Activated B cell treated with CpG ODN at 0.5 μM for 24 hours (primary cell): ENCODE measurements around the gene TKTL1. TPM values are rescaled to one million over a fixed set of nuclear protein-coding genes. Genes with fewer than 3 reads are reported as not detected.
A peak's percentile ranks its signal among the peaks of the same experiment; 100 is the strongest.

Source experiments
- ATAC-seq: fragments of 200-7000 bp; cut with Tn5 transposase; one replicate; pipeline ENCODE4 v1.10.0; 2021; ENCODE audit warnings: low read depth, mild to moderate bottlenecking, moderate library complexity
- CTCF ChIA-PET: fragments of 350-600 bp; sonication (Branson Sonifier 250); formaldehyde crosslinking; loops from one replicate; lab custom pipeline; 2021; ENCODE audit warnings: antibody characterized with exemption; lab: Charles Lee
- POLR2A ChIA-PET: fragments of 350-600 bp; sonication (Branson Sonifier 250); formaldehyde crosslinking; loops from one replicate; lab custom pipeline; 2021; ENCODE audit warnings: antibody characterized with exemption; lab: Charles Lee
- DNase-seq: peaks from one replicate; pipeline ENCODE4 v3.0.0; 2022
- H3K27ac Mint-ChIP-seq: one replicate; pipeline ENCODE4 v1.8.0; 2020; ENCODE audit warnings: mixed read lengths
- H3K27me3 Mint-ChIP-seq: one replicate; pipeline ENCODE4 v1.8.0; 2021; ENCODE audit warnings: mixed read lengths
- H3K36me3 Mint-ChIP-seq: one replicate; pipeline ENCODE4 v1.8.0; 2021; ENCODE audit warnings: low read depth, mixed read lengths
- H3K4me1 Mint-ChIP-seq: one replicate; pipeline ENCODE4 v1.8.0; 2021; ENCODE audit warnings: mixed read lengths
- H3K4me3 Mint-ChIP-seq: one replicate; pipeline ENCODE4 v1.8.0; 2020; ENCODE audit warnings: mild to moderate bottlenecking, mixed read lengths
- H3K9me3 Mint-ChIP-seq: one replicate; pipeline ENCODE4 v1.8.0; 2020; ENCODE audit warnings: mixed read lengths
- CTCF ChIP-seq: fragments of 200-600 bp; IDR thresholded peaks from one replicate; pipeline ENCODE4 v1.8.0; 2022; ENCODE audit warnings: antibody characterized with exemption, mild to moderate bottlenecking
- intact Hi-C: fragments of 100-400 bp; cut with micrococcal nuclease; formaldehyde crosslinking; loops from one replicate; pipeline ENCODE4 v1.15.1; 2024
- total RNA-seq: library from RNA; stranded (reverse); gene quantifications from 2 replicates; pipeline ENCODE4 v1.2.3, GENCODE V29; 2022

Gene TKTL1
- total RNA-seq, 1 donor from 2014 or later, result not detected

DNA sequence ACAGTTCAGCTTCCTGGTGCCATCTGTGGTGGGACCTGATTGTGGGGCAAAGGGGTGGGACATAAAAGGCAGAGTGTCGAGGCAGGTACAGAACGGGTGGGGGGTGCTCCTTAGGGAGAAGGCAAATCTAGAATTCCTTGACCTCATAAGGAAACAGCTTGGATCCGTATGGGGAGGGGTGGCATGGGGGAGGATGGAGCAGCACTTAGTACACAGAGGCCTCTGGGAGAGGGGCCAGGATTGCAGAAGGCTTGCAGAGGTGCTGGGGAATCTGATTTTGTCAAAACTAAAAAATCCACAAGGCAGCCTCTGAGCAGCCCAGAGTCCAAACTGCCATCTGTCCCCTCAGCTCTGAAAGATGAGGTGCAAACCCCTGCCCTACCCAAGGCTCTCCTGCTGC lies 81.2 kb downstream of the TKTL1 start:
- no peaks in the 10 kb centered on the region for H3K27me3 Mint-ChIP-seq
- H3K9me3 Mint-ChIP-seq, result no peaks in the 10 kb centered on the region
- ChIA-PET CTCF (no interaction called here), POLR2A (no interaction called here)
- intact Hi-C loops, result loop anchor here (10.0 kb wide), 2 partner anchors 138 to 652 kb away; partner anchors contain the start of genes ABCD1, BCAP31 and FAM3A
- TF ChIP-seq CTCF, result no peak
- no peak overlapping the region for H3K27ac Mint-ChIP-seq
- peaks cover 12% of the 10 kb centered on the region for H3K36me3 Mint-ChIP-seq
- ATAC-seq, result no peak
- no peak for DNase-seq
- H3K4me3 Mint-ChIP-seq, result no peak overlapping the region
- peaks cover 34% of the 10 kb centered on the region for H3K4me1 Mint-ChIP-seq

DNA sequence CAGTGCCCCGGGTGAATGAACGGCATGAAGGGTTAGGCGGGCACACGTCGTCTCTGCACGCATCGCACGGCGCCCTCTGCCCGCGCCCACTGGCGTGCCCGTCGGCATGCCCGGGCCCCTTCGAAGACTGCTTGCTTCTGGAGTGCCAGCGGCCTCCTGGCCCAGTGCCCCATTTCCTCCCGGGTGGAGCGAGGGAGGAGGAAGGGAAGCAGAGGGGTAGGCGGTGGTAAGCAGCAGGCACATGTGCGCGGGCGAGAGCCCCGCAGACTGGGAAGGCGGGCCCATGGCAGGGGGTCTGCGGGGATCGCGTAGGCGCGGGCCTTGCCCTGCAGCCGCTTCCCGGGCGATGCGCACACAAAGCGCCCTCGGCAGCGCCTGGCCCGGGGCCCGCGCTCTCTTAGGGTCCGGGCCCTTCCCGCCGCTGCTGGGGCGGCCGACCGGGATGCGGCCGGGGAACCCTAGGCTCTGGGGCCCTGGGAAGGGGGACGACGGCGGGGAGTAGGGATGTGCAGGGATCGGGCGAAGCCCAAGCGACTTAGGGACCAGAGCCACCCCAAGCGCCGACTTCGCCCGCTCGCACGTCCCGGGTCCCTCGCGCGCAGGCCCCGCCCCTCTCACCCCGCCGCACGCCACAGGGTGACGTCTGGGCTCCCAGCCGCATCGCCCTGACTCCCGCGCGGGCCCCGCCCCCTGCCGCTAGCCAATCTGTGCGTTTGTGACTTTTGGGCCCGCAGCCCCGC lies 82.6 kb downstream of the TKTL1 start:
- Mint-ChIP-seq H3K9me3 (no peaks in the 10 kb centered on the region), H3K27me3 (no peaks in the 10 kb centered on the region), H3K4me1 (peaks cover 25% of the 10 kb centered on the region), H3K4me3 (peak overlapping the region; percentile 83), H3K36me3 (peaks cover 15% of the 10 kb centered on the region), H3K27ac (peak overlapping the region; percentile 76)
- ATAC-seq (no peak), DNase-seq (peak; percentile 83)
- POLR2A ChIA-PET, result interaction anchor here (0.9 to 1.9 kb wide), 9 partner anchors 8 to 407 kb away, joined by 3 to 50 read pairs (median 4); partner anchors contain the start of genes FAM50A, HCFC1, RPL10 and SLC10A3
- no peak for TF ChIP-seq CTCF
- intact Hi-C loops, result loop anchor here (10.0 kb wide), 2 partner anchors 137 to 653 kb away; partner anchors contain the start of genes ABCD1, BCAP31 and FAM3A
- CTCF ChIA-PET, result interaction anchor here (0.6 kb wide), 1 partner anchor 286 kb away, joined by 3 read pairs; no protein-coding TSS in a partner anchor

DNA sequence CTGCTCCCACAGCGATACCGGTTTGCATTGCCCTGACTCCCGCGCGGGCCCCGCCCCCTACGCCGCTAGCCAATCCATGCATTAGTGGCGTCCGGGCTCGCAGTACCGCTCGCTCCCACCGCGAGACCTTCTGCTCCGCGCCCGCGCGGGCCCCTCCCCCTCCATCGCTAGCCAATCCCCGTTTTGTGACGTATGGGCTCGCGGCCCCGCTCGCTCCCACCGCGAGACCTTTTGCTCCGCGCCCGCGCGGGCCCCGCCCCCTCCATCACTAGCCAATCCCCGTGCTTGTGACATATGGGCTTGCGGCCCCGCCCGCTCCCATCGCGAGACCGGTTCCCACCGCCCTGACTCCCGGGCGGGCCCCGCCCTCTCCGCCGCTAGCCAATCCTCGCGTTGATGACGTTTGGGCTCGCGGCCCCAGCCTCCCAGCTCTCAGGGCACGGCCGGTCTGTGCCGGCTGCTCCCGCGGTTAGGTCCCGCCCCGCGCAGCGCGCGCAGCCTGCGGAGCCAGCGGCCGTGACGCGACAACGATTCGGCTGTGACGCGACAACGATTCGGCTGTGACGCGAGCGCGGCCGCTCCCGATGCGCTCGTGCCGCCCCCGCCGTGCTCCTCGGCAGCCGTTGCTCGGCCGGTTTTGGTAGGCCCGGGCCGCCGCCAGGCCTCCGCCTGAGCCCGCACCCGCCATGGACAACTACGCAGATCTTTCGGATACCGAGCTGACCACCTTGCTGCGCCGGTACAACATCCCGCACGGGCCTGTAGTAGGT lies 83.4 kb downstream of the TKTL1 start, which contains the start of gene EMD:
EMD (plus strand) TSS at position 497 of the 770 bp plus-strand sequence; CDS start at position 687, 190 bp downstream.
- ChIA-PET CTCF (no interaction called here), POLR2A (interaction anchor here (0.5 to 1.9 kb wide), 12 partner anchors 9 to 407 kb away, joined by 3 to 50 read pairs (median 4); partner anchors contain the start of genes FAM50A, HCFC1, RPL10 and SLC10A3)
- intact Hi-C loops, result loop anchor here (1.0 to 10.0 kb wide), 5 partner anchors 8 to 654 kb away; partner anchors contain the start of genes ABCD1, ARHGAP4, BCAP31 and FAM3A
- DNase-seq (peak; percentile 87), ATAC-seq (peak; percentile 83)
- peak within 1 kb of the TSS; percentile 83 for H3K27ac Mint-ChIP-seq
- no peaks in the 10 kb centered on the region for H3K9me3 Mint-ChIP-seq
- no peak for TF ChIP-seq CTCF
- H3K4me3 Mint-ChIP-seq, result peak within 1 kb of the TSS; percentile 83
- H3K27me3 Mint-ChIP-seq, result no peaks in the 10 kb centered on the region
- peaks cover 15% of the 10 kb centered on the region for H3K36me3 Mint-ChIP-seq
- peaks cover 18% of the 10 kb centered on the region for H3K4me1 Mint-ChIP-seq

- Mint-ChIP-seq H3K4me1 (peaks cover 22% of the 10 kb centered on the region), H3K27me3 (no peaks in the 10 kb centered on the region), H3K36me3 (peaks cover 15% of the 10 kb centered on the region), H3K4me3 (peak overlapping the region; percentile 83), H3K27ac (peak overlapping the region; percentile 83), H3K9me3 (no peaks in the 10 kb centered on the region)
- ChIA-PET CTCF (no interaction called here), POLR2A (interaction anchor here (0.5 to 1.9 kb wide), 12 partner anchors 10 to 408 kb away, joined by 3 to 50 read pairs (median 4); partner anchors contain the start of genes FAM50A, HCFC1, RPL10 and SLC10A3)
- intact Hi-C loops, result loop anchor here (1.0 to 10.0 kb wide), 5 partner anchors 8 to 655 kb away; partner anchors contain the start of genes ABCD1, ARHGAP4, BCAP31 and FAM3A
- no peak for DNase-seq
- ATAC-seq, result no peak
- TF ChIP-seq CTCF, result no peak
Observed at GRCh38 chrX:154379569-154379951, 84.0 kb downstream of the TKTL1 start.

Other genes starting within 250 kb of the TKTL1 start
- gene MECP2, start 198.1 kb upstream of the TKTL1 start, total RNA-seq, result 56.8 and 69.0 TPM in 2 replicates
- gene OPN1LW, start 151.6 kb upstream of the TKTL1 start, total RNA-seq, result not detected in 2 replicates
- gene OPN1MW, start 113.2 kb upstream of the TKTL1 start, total RNA-seq, result not detected in 2 replicates
- gene OPN1MW2, start 76.0 kb upstream of the TKTL1 start, total RNA-seq, result not detected in 2 replicates
- not detected in 2 replicates for gene OPN1MW3, start 38.2 kb upstream of the TKTL1 start, total RNA-seq
- not detected in 2 replicates for gene TEX28, start 671 bp upstream of the TKTL1 start, total RNA-seq
- 605 and 679 TPM in 2 replicates for gene FLNA, start 78.8 kb downstream of the TKTL1 start, total RNA-seq
- 68.4 and 70.2 TPM in 2 replicates for gene EMD, start 83.5 kb downstream of the TKTL1 start, total RNA-seq
- gene RPL10, start 102.6 kb downstream of the TKTL1 start, total RNA-seq, result 5,113 and 5,534 TPM in 2 replicates
- 15.3 and 15.8 TPM in 2 replicates for gene DNASE1L1, start 113.5 kb downstream of the TKTL1 start, total RNA-seq
- gene TAFAZZIN, start 115.7 kb downstream of the TKTL1 start, total RNA-seq, result 50.5 and 66.1 TPM in 2 replicates
- gene ATP6AP1, start 132.9 kb downstream of the TKTL1 start, total RNA-seq, result 36.6 and 38.8 TPM in 2 replicates
- 112 and 127 TPM in 2 replicates for gene GDI1, start 141.4 kb downstream of the TKTL1 start, total RNA-seq
- gene FAM50A, start 148.3 kb downstream of the TKTL1 start, total RNA-seq, result 52.5 and 56.0 TPM in 2 replicates
- 58.9 and 69.5 TPM in 2 replicates for gene PLXNA3, start 162.5 kb downstream of the TKTL1 start, total RNA-seq
- 16.6 and 18.9 TPM in 2 replicates for gene LAGE3, start 183.5 kb downstream of the TKTL1 start, total RNA-seq
- gene UBL4A, start 190.8 kb downstream of the TKTL1 start, total RNA-seq, result 20.4 and 20.9 TPM in 2 replicates
- gene SLC10A3, start 194.8 kb downstream of the TKTL1 start, total RNA-seq, result 13.4 and 17.1 TPM in 2 replicates
- 30.0 and 36.1 TPM in 2 replicates for gene FAM3A, start 220.4 kb downstream of the TKTL1 start, total RNA-seq